ENCODE results near the gene SRXN1. TPM values are rescaled to one million over a fixed set of nuclear protein-coding genes. Genes with fewer than 3 reads are reported as not detected.
"Not testable (repeated sequence)": the region's sequence is repeated elsewhere in the genome, so short reads cannot be mapped to it uniquely, and the experiment has no call there.

SRXN1 gene
- total RNA-seq: 10 to 100 TPM; 13.3 to 14.1 TPM

- Mint-ChIP-seq H3K9me3 (no peaks in the 10 kb centered on the region), H3K4me1 (ENCODE audit: low read depth) (peaks cover 26% of the 10 kb centered on the region), H3K4me3 (peak within 1 kb of the TSS; percentile 81), H3K27me3 (peaks cover 3% of the 10 kb centered on the region), H3K36me3 (peaks cover 13% of the 10 kb centered on the region), H3K27ac (peak within 1 kb of the TSS; percentile 70)
- DNase-seq: peak; percentile 90
- intact Hi-C loops (cut with micrococcal nuclease): loop anchor here (2.0 to 5.0 kb wide), 2 partner anchors 14 to 111 kb away; partner anchors contain the start of gene CSNK2A1
- ChIA-PET POLR2A (interaction anchor here (0.8 kb wide), 1 partner anchor 109 kb away, joined by 5 read pairs; the partner anchor contains the start of gene CSNK2A1), CTCF (interaction anchor here (1.0 to 1.9 kb wide), 3 partner anchors 14 to 111 kb away, joined by 3 to 11 read pairs (median 11); no protein-coding TSS in a partner anchor)
Measured at GRCh38 chr20:653110-653589, at the start of gene SRXN1. TSS of gene SRXN1 (minus strand) at chr20:653200. CDS start at chr20:653185, 15 bp downstream.

DNA sequence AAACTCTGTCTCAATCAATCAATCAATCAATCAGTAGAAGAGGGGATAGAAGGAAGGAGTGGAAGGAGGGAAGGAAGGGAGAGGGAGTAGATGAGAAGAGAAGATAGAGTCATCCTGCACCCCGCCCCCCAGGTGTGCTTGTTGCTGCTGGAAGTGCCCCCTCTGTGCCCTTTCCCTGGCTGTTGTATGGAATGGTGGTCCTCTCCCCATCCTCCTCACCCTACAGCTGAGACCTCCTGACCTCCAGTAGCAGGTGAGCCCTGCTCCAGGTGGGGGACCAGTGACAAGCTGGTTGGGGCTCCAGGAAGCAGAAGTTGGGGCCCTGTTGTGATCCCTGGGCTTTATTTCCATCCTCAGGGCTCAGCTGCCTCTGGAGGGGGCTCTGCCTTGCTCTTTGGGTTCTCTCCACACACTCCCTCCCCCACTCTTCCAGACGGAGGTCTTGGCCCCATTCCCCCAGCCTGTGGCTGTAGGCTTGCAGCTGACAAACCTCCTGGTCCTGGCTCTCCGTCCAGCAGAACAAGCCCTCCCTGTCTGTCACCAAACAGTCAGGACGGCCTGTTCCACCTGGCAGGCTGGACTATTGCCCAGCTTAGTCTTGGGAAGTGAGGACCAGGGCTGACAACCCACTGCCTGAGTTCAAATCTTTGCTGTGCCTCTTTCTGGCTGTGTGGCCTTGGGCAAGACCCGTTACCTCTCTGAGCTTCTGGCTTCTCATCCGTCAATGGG lies 48.6 kb upstream of the SRXN1 start:
- POLR2A ChIA-PET: no interaction called here

DNA sequence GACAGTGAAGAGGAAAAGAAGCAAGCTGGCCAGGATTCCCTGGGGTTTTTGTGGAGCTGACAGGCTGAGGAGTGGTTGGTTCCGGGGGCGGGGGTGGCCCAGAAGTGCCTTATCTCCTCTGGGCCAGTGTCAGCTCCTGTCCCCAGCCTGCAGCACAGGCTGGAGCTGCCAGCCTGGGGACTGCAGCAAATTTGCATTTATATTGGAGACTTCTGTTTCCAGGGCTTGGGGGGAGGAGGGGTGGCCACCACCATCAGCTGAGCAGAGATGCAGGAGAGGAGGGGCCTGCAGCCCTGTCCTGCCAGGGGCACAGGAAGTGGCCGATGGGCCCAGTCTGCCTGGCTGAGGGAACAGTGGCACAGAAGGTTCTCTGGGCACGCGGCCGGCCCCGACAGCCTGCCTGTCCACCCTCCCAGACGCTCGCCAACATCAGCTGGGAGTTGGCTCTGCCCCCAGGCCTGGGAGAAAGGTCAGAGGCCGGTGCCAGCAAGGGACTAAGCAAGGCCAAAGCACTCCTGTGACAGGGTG lies 46.9 kb upstream of the SRXN1 start:
- no peaks in the 10 kb centered on the region for H3K9me3 Mint-ChIP-seq
- H3K27ac Mint-ChIP-seq: no peak overlapping the region
- POLR2A ChIA-PET: no interaction called here
- DNase-seq: no peak
- no peaks in the 10 kb centered on the region for H3K4me1 Mint-ChIP-seq (ENCODE audit: low read depth)
- peaks cover 2% of the 10 kb centered on the region for H3K27me3 Mint-ChIP-seq
- CTCF ChIA-PET: no interaction called here
- H3K36me3 Mint-ChIP-seq: no peaks in the 10 kb centered on the region
- no peak overlapping the region for H3K4me3 Mint-ChIP-seq
- intact Hi-C loops (cut with micrococcal nuclease): no loop called here

More for the DNA sequence above, 48.6 kb upstream of the SRXN1 start:
- intact Hi-C loops (cut with micrococcal nuclease): no loop called here
- Mint-ChIP-seq H3K27ac (no peak overlapping the region), H3K4me3 (no peak overlapping the region), H3K27me3 (peaks cover 5% of the 10 kb centered on the region), H3K36me3 (no peaks in the 10 kb centered on the region), H3K4me1 (ENCODE audit: low read depth) (no peaks in the 10 kb centered on the region), H3K9me3 (no peaks in the 10 kb centered on the region)
- CTCF ChIA-PET: interaction anchor here (1.1 kb wide), 1 partner anchor 27 kb away, joined by 3 read pairs; no protein-coding TSS in a partner anchor
- DNase-seq: no peak

GRCh38 chr20:699342-699741 lies 46.3 kb upstream of the SRXN1 start:
- DNase-seq: no peak
- CTCF ChIA-PET: no interaction called here
- H3K27me3 Mint-ChIP-seq: peaks cover 2% of the 10 kb centered on the region
- no peaks in the 10 kb centered on the region for H3K9me3 Mint-ChIP-seq
- no peak overlapping the region for H3K27ac Mint-ChIP-seq
- intact Hi-C loops (cut with micrococcal nuclease): no loop called here
- no peaks in the 10 kb centered on the region for H3K36me3 Mint-ChIP-seq
- no peak overlapping the region for H3K4me3 Mint-ChIP-seq
- POLR2A ChIA-PET: no interaction called here
- no peaks in the 10 kb centered on the region for H3K4me1 Mint-ChIP-seq (ENCODE audit: low read depth)

DNA sequence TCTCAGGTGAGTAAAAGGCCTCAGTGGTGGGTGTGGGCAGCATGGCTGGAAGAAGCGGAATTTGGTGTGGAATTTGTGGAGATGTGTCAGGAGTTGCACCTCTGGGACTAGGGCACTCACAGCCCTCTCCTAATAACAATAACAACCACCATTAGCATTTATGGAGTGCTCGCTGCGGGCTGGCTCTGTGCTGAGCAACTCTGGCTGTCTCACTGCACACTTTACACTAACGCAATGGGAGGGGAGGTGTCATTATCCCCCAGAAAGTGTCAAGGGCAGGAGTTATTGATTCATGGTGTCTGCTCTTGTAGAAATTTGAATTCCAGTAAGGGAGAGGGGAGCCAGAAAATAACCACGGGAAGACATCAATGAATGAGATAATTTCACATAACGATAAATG lies 45.3 kb upstream of the SRXN1 start:
- no peaks in the 10 kb centered on the region for H3K9me3 Mint-ChIP-seq
- no peaks in the 10 kb centered on the region for H3K36me3 Mint-ChIP-seq
- POLR2A ChIA-PET: no interaction called here
- DNase-seq: no peak
- CTCF ChIA-PET: no interaction called here
- no peak overlapping the region for H3K4me3 Mint-ChIP-seq
- H3K4me1 Mint-ChIP-seq (ENCODE audit: low read depth): no peaks in the 10 kb centered on the region
- H3K27me3 Mint-ChIP-seq: peaks cover 2% of the 10 kb centered on the region
- intact Hi-C loops (cut with micrococcal nuclease): no loop called here
- no peak overlapping the region for H3K27ac Mint-ChIP-seq

GRCh38 chr20:697826-698225 lies 44.8 kb upstream of the SRXN1 start:
- H3K4me3 Mint-ChIP-seq: no peak overlapping the region
- H3K9me3 Mint-ChIP-seq: no peaks in the 10 kb centered on the region
- intact Hi-C loops (cut with micrococcal nuclease): no loop called here
- H3K27me3 Mint-ChIP-seq: peaks cover 2% of the 10 kb centered on the region
- ChIA-PET POLR2A (no interaction called here), CTCF (interaction anchor here (0.8 kb wide), 1 partner anchor 31 kb away, joined by 3 read pairs; no protein-coding TSS in a partner anchor)
- no peak for DNase-seq
- no peak overlapping the region for H3K27ac Mint-ChIP-seq
- H3K36me3 Mint-ChIP-seq: no peaks in the 10 kb centered on the region
- no peaks in the 10 kb centered on the region for H3K4me1 Mint-ChIP-seq (ENCODE audit: low read depth)

DNA sequence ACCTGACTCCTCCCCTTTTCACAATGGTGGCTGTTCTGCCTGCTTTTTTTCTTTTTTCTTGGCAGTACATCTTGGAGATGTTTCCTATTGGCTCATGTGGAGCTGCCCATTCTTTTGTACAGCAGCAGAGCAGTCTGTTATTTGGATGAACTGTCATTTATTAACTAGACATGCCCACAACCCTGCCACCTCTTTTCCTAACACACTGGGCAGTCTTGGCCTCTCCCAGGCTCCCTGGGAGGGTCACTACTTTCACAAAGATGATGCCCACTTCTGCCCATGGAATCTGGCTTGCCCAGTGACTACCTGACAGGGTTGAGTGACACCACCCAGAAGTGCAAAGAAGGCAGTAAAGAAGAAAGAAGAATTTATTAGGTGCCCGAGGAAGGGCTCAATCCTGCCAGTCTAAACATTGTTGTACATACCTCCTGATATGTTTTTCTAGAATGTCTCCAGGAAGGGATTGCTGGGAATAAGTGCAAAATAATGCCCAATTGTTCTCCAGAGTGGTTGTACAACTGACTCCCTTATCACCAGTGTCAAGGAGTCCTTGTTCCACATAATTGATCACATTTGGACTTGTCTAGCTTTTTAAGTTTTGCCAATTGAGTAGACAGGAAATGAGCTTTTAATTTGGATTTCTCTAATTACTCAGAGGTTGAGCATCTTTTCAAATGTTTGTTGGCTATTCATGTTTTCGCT lies 42.3 kb upstream of the SRXN1 start:
- no peaks in the 10 kb centered on the region for H3K9me3 Mint-ChIP-seq
- H3K4me3 Mint-ChIP-seq: no peak overlapping the region
- H3K27ac Mint-ChIP-seq: no peak overlapping the region
- ChIA-PET POLR2A (no interaction called here), CTCF (no interaction called here)
- H3K27me3 Mint-ChIP-seq: peaks cover 2% of the 10 kb centered on the region
- intact Hi-C loops (cut with micrococcal nuclease): no loop called here
- H3K4me1 Mint-ChIP-seq (ENCODE audit: low read depth): no peaks in the 10 kb centered on the region
- H3K36me3 Mint-ChIP-seq: no peaks in the 10 kb centered on the region
- DNase-seq: no peak

DNA sequence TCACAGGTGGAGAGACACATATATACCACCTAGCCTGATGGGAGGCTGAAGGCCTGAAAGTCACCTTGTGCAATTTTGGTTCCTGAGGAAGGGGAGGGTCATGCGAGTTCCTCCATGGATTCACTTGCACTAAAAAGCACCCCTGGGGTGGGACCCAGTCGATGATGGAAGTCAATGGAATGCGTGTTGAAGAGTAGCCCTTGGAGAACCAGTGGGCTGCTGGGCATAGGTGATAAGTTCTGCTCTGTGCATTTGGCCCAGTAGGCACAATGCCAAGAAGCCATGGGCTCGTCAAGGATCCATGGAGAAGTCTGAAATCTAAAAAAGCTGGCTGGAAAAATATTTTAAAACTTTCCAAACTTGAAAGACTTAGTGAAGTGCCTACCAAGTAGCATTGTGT lies 41.5 kb upstream of the SRXN1 start:
- CTCF ChIA-PET: interaction anchor here (0.7 kb wide), 1 partner anchor 234 kb away, joined by 3 read pairs; no protein-coding TSS in a partner anchor
- no peak for DNase-seq
- intact Hi-C loops (cut with micrococcal nuclease): no loop called here

DNA sequence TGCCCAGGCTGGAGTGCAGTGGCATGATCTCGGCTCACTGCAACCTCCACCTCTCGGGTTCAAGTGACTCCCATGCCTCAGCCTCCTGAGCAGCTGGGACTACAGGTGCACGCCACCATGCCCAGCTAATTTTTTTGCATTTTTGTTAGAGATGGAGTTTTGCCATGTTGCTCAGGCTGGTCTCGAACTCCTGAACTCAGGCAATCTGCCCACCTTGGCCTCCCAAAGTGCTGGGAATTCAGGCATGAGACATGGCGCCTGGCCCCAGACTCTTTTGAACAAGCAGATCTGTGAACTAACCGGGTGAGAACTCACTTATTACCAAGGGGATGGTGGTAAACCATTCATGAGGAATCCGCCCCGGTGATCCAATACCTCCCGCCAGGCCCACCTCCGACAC lies 40.8 kb upstream of the SRXN1 start:
- H3K4me3 Mint-ChIP-seq; intact Hi-C loops (cut with micrococcal nuclease); CTCF ChIA-PET; DNase-seq; H3K4me1 Mint-ChIP-seq (ENCODE audit: low read depth); H3K27me3 Mint-ChIP-seq; H3K27ac Mint-ChIP-seq; H3K9me3 Mint-ChIP-seq; H3K36me3 Mint-ChIP-seq; POLR2A ChIA-PET: not testable (repeated sequence)

More for the DNA sequence above, 41.5 kb upstream of the SRXN1 start:
- POLR2A ChIA-PET: no interaction called here
- Mint-ChIP-seq H3K4me1 (ENCODE audit: low read depth) (no peaks in the 10 kb centered on the region), H3K9me3 (no peaks in the 10 kb centered on the region), H3K27me3 (peaks cover 2% of the 10 kb centered on the region), H3K27ac (no peak overlapping the region), H3K36me3 (no peaks in the 10 kb centered on the region), H3K4me3 (no peak overlapping the region)

- Mint-ChIP-seq H3K36me3 (no peaks in the 10 kb centered on the region), H3K27me3 (peaks cover 9% of the 10 kb centered on the region), H3K4me3 (no peak overlapping the region), H3K27ac (no peak overlapping the region), H3K9me3 (no peaks in the 10 kb centered on the region), H3K4me1 (ENCODE audit: low read depth) (no peaks in the 10 kb centered on the region)
- CTCF ChIA-PET: no interaction called here
- POLR2A ChIA-PET: no interaction called here
- intact Hi-C loops (cut with micrococcal nuclease): no loop called here
- no peak for DNase-seq
Measured at GRCh38 chr20:692044-692443, 39.0 kb upstream of the SRXN1 start.

DNA sequence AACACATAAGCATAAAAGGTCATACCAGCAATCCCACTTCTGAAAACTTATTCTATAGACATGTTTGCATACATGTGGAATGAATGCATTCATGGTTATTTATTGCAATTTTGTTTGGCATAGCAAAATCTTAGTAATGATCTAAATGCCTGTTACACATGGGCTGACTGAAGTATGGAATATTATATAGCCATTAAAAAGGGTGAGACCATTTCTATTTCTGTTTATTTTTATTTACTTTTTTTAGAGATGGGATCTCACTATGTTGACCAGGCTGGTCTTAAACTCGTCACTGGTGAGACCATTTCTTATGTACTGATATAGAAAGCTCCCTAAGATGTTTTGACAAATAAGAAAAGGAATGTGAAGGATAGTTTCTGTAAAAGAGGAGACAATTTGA lies 36.9 kb upstream of the SRXN1 start:
- H3K36me3 Mint-ChIP-seq: no peaks in the 10 kb centered on the region
- no peak for DNase-seq
- H3K4me3 Mint-ChIP-seq: no peak overlapping the region
- H3K27ac Mint-ChIP-seq: no peak overlapping the region
- peaks cover 13% of the 10 kb centered on the region for H3K27me3 Mint-ChIP-seq
- POLR2A ChIA-PET: no interaction called here
- no peaks in the 10 kb centered on the region for H3K4me1 Mint-ChIP-seq (ENCODE audit: low read depth)
- intact Hi-C loops (cut with micrococcal nuclease): no loop called here
- H3K9me3 Mint-ChIP-seq: no peaks in the 10 kb centered on the region
- CTCF ChIA-PET: no interaction called here

GRCh38 chr20:689348-689747 lies 36.3 kb upstream of the SRXN1 start:
- intact Hi-C loops (cut with micrococcal nuclease): no loop called here
- H3K36me3 Mint-ChIP-seq: no peaks in the 10 kb centered on the region
- no peak for DNase-seq
- CTCF ChIA-PET: no interaction called here
- H3K27me3 Mint-ChIP-seq: peaks cover 13% of the 10 kb centered on the region
- no peak overlapping the region for H3K27ac Mint-ChIP-seq
- H3K9me3 Mint-ChIP-seq: no peaks in the 10 kb centered on the region
- no peak overlapping the region for H3K4me3 Mint-ChIP-seq
- H3K4me1 Mint-ChIP-seq (ENCODE audit: low read depth): no peaks in the 10 kb centered on the region
- POLR2A ChIA-PET: no interaction called here
